Vagina (tissue), 2 donors: ENCODE measurements around the gene ASAP2.

Source experiments
- CTCF ChIP-seq, 3 experiments: fragments of 450-650 bp in 2 of 3; fragments of 200-600 bp in 1 of 3; sonication (generic) in 1 of 3; IDR thresholded peaks; one replicate each; pipeline ENCODE4 v1.5.1; 2017 to 2019; ENCODE audit warnings: antibody characterized with exemption in 3 of 3, mild to moderate bottlenecking in 2 of 3, moderate library complexity in 2 of 3
- POLR2AphosphoS5 ChIP-seq, 2 donors: sonication (generic); formaldehyde crosslinking; IDR thresholded peaks; one replicate each; pipeline ENCODE4 v1.9.0; 2017; ENCODE audit warnings: antibody characterized with exemption in 2 of 2, mild to moderate bottlenecking in 2 of 2, low read depth in 1 of 2; ENCODE audit not compliant: insufficient read depth in 1 of 2

GRCh38 chr2:9211496-9211895, 4.9 kb downstream of the ASAP2 start:
- TF ChIP-seq CTCF (IDR thresholded peaks at IDR 0.05) (no peak), POLR2AphosphoS5 (IDR thresholded peaks at IDR 0.05; ENCODE audit: insufficient read depth in 1 of 2, low read depth in 1 of 2) (no peak)
